ENCODE measurements around the gene IQCH.

- TF ChIP-seq CTCF (conservative IDR thresholded peaks at IDR 0.05 in 1 of 2, IDR thresholded peaks at IDR 0.05 in 1 of 2; ENCODE audit: extremely low read depth in 1 of 2, insufficient read depth in 1 of 2, low read depth in 1 of 2, low read length in 2 of 2) (no peak), EZH2 (IDR thresholded peaks at IDR 0.05; ENCODE audit: borderline replicate concordance, low read length) (no peak)
These were observed 203.9 kb downstream of the IQCH start for GRCh38 chr15:67458331-67459029.

Measured in mammary epithelial cell (primary cell).